ENCODE results near the gene ZNF239.

DNA sequence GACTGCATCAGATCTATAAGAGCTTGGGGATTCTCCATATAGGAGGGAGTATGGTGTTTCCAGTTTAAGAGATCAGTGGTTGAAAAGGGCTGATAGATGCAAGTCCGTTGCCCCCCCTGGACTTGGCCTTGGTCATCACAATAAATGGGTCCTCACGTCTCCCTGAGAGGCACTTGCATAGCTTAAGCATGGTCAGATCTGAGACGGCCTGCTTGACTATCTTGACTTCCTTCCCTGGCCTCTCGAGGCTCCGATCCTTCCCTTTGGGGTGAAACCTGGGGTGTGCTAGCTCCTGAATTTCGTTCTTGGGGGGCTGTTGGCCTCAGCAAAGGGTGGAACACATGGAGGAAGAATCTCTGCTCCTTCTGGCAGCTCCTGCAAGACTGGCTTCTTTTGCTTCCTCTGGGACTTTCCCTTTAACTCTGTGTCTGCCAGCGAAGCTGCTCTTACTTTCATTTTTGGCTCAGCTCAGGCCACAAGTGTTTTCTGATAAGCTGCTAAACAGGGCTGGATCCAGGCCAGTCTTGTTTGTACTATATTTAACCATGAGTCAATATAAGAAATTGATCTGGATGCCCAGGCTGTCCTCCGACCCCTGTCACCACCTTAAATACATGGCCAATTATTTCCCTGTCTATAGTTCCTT is 20.7 kb upstream of the ZNF239 start:
- TF ChIP-seq RCOR1 (IDR thresholded peaks at IDR 0.05; ENCODE audit: low read depth, low read length) (no peak), EP300 (IDR thresholded peaks at IDR 0.05) (no peak), RAD21 (conservative IDR thresholded peaks at IDR 0.05 in 1 of 2, IDR thresholded peaks at IDR 0.05 in 1 of 2) (no peak), NPAS2 (CRISPR knock-in tag; IDR thresholded peaks at IDR 0.05; ENCODE audit: borderline replicate concordance) (no peak), MYC (IDR thresholded peaks at IDR 0.05; ENCODE audit: borderline replicate concordance, low read length) (no peak), MAX (IDR thresholded peaks at IDR 0.05) (no peak), HOXB13 (CRISPR knock-in tag; IDR thresholded peaks at IDR 0.05; ENCODE audit: low read depth) (no peak)
- TF ChIP-seq, protein P1, sequence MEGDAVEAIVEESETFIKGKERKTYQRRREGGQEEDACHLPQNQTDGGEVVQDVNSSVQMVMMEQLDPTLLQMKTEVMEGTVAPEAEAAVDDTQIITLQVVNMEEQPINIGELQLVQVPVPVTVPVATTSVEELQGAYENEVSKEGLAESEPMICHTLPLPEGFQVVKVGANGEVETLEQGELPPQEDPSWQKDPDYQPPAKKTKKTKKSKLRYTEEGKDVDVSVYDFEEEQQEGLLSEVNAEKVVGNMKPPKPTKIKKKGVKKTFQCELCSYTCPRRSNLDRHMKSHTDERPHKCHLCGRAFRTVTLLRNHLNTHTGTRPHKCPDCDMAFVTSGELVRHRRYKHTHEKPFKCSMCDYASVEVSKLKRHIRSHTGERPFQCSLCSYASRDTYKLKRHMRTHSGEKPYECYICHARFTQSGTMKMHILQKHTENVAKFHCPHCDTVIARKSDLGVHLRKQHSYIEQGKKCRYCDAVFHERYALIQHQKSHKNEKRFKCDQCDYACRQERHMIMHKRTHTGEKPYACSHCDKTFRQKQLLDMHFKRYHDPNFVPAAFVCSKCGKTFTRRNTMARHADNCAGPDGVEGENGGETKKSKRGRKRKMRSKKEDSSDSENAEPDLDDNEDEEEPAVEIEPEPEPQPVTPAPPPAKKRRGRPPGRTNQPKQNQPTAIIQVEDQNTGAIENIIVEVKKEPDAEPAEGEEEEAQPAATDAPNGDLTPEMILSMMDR (IDR thresholded peaks at IDR 0.05): no peak
